Superior temporal gyrus (tissue), 1 donor: ENCODE measurements around the gene INPP1.

ENCODE experiments used
- DNase-seq: peaks from one replicate; pipeline ENCODE4 v3.0.0-alpha.2; 2016; ENCODE audit errors: extremely low spot score

INPP1 gene

GRCh38 chr2:190408538-190409271, 65.3 kb downstream of the INPP1 start:
- DNase-seq = peak; percentile 81

GRCh38 chr2:190409616-190410015, 66.2 kb downstream of the INPP1 start:
- DNase-seq = no peak

- DNase-seq = peak; percentile 70
Observed at GRCh38 chr2:190410166-190410565, 66.8 kb downstream of the INPP1 start.

GRCh38 chr2:190412966-190413365, 69.6 kb downstream of the INPP1 start:
- DNase-seq = no peak

GRCh38 chr2:190413421-190413820, 70.0 kb downstream of the INPP1 start:
- peak; percentile 42 for DNase-seq

GRCh38 chr2:190415251-190415650, 71.9 kb downstream of the INPP1 start:
- DNase-seq = no peak

- DNase-seq = no peak
Observed at GRCh38 chr2:190415794-190416775, 72.7 kb downstream of the INPP1 start.

- no peak for DNase-seq
Observed at GRCh38 chr2:190417045-190417842, 73.9 kb downstream of the INPP1 start.

- no peak for DNase-seq
Observed at GRCh38 chr2:190418727-190419126, 75.3 kb downstream of the INPP1 start.

- DNase-seq = no peak
Observed at GRCh38 chr2:190420801-190421200, 77.4 kb downstream of the INPP1 start.
